ENCODE measurements around the gene GABARAPL2.

DNA sequence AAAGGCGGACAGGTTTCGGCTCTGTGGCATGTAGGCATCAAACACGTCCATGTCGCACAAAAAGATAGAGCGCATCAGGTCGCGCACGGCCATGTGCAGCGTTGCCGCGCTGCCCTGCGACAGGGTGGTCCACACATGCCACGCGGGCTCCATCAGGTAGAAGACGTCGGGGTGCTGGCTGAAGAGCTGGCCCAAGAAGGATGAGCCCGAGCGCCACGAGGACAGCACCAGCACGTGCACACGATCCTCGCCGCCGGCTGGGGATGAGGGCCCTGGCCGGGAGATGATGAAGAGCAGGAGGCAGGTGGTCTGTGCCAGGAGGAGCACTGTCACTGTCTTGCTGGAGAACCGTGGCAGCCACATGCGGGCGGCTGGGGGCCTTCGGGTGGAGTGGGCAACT is 36.2 kb upstream of the GABARAPL2 start:
- TF ChIP-seq RAD21 (conservative IDR thresholded peaks at IDR 0.05), result no peak
- no peak for TF ChIP-seq EZH2 (IDR thresholded peaks at IDR 0.05; ENCODE audit: borderline replicate concordance, insufficient read depth, low read length, poor library complexity, severe bottlenecking)
- TF ChIP-seq, protein P1, sequence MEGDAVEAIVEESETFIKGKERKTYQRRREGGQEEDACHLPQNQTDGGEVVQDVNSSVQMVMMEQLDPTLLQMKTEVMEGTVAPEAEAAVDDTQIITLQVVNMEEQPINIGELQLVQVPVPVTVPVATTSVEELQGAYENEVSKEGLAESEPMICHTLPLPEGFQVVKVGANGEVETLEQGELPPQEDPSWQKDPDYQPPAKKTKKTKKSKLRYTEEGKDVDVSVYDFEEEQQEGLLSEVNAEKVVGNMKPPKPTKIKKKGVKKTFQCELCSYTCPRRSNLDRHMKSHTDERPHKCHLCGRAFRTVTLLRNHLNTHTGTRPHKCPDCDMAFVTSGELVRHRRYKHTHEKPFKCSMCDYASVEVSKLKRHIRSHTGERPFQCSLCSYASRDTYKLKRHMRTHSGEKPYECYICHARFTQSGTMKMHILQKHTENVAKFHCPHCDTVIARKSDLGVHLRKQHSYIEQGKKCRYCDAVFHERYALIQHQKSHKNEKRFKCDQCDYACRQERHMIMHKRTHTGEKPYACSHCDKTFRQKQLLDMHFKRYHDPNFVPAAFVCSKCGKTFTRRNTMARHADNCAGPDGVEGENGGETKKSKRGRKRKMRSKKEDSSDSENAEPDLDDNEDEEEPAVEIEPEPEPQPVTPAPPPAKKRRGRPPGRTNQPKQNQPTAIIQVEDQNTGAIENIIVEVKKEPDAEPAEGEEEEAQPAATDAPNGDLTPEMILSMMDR (IDR thresholded peaks at IDR 0.05; ENCODE audit: poor library complexity, severe bottlenecking), result no peak
- TF ChIP-seq SMC3 (conservative IDR thresholded peaks at IDR 0.05; ENCODE audit: poor library complexity), result no peak
- no peak for TF ChIP-seq TAF1 (IDR thresholded peaks at IDR 0.05; ENCODE audit: low read depth)
- TF ChIP-seq POLR2AphosphoS5 (IDR thresholded peaks at IDR 0.05), result no peak
- no peak for TF ChIP-seq EP300 (conservative IDR thresholded peaks at IDR 0.05; ENCODE audit: poor library complexity, severe bottlenecking)
- TF ChIP-seq REST (IDR thresholded peaks at IDR 0.05; ENCODE audit: borderline replicate concordance), result no peak

Measured in neural cell (in vitro differentiated cells).